NCI-H748 (cell line): ENCODE measurements around the gene GBA3.
A peak's percentile ranks its signal among the peaks of the same experiment; 100 is the strongest.

Source experiments
- DNase-seq: peaks from one replicate; lab custom pipeline; 2025; ENCODE audit not compliant: unreplicated experiment; lab: John Stamatoyannopoulos, UW

Gene GBA3

GRCh38 chr4:22695029-22695428 is 2.3 kb downstream of the GBA3 start:
- no peak for DNase-seq

DNA sequence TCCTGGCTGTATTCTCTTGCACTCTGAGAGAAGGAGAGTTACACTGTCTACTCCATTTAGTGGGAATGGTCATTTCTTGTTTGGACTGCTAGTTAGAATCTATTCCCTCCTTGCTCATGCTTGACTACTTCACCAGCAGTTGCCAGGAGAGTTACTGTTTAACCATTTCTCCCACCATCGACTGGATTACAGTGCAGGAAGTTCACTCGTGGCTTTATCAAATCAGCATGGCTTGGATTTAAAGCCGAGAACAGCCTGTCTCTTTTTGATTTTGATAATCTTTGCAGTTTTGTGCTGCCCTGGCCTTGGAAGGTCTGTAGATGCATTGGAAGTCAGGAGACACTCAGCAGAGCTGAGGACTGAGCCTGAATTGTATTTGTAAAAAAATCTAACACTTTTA is 3.2 kb downstream of the GBA3 start:
- DNase-seq, result no peak

- no peak for DNase-seq
Observed at GRCh38 chr4:22703912-22704311, 11.2 kb downstream of the GBA3 start.

GRCh38 chr4:22707390-22707789 is 14.7 kb downstream of the GBA3 start:
- no peak for DNase-seq

DNA sequence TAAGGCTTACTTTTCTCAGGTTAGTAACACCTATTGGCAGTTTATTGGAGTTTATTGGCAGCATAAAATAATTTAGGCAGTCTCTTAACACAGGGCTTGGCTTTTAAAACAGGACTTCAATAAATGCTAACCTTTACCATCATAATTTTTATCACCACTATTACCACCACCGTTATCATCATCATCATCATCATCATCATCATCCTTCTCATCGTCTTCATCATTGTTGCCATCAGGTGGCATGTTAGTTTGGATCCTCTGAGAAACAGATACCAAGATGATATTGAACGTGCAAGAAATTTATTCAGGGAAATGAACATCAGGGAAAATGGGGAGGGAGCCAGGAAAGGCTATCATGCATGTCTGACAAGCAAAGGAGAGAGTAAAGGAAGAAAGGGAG is 16.2 kb downstream of the GBA3 start:
- no peak for DNase-seq

DNA sequence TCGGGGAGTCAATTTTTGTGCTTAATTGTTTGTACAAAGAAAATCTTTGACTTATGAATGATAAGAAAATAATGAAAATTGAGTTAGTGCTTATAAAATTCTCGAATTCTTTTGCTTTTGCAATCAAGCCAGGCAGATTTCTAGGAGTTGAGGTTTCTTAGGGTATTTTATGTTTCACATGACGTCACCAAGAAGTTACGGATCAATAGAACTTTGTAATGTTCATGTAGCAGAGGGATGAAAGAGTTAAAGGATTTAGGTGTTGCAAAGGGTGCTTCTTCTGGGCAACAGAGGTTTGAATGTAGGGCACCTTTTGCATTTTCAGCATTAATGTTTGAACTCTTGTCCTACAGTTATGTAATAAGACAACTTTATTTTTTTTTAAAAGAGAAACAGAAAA is 19.4 kb downstream of the GBA3 start:
- DNase-seq, result no peak

GRCh38 chr4:22712529-22712928 is 19.8 kb downstream of the GBA3 start:
- no peak for DNase-seq

- DNase-seq, result no peak
Observed at GRCh38 chr4:22713841-22714240, 21.1 kb downstream of the GBA3 start.

DNA sequence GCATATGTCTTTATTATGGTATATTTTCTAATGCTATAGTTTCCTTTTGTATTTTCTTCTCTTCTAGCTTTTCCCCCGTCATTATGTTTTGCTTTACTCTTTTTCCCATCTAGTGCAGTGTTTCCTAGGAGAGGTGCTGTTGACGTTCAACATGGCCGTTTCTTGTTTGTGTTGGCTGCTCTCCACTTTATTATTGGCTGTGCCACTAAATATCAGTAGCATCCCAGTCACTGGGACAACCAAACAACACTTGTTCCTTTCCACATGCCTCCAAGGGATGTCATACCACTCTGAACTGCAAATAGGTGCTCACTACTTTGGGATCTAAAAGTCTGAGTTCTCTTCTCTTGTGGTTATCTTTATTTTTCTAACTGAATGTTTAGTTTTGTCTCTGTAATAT is 26.5 kb downstream of the GBA3 start:
- DNase-seq, result peak; percentile 1

DNA sequence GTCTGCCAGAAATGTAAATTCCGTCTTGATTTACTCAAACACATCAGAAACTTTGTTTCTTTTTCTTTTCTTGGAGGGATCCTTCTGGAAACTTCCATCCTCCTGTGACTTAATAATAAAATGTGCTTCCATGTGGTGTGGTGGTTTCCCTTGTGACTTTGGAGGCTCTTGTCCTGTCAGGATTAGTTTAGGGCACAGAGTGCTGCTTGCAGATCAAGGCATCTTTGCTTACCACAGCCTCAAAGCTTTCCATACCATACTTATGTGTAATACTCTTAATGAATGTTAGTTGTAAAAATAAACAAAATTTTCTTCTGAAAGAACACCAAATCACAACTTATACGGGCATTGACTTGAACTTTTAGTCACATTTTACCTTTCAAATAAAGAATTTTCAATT is 27.4 kb downstream of the GBA3 start:
- DNase-seq, result no peak

- no peak for DNase-seq
Observed at GRCh38 chr4:22721204-22721603, 28.5 kb downstream of the GBA3 start.

GRCh38 chr4:22730021-22730420 is 37.3 kb downstream of the GBA3 start:
- DNase-seq, result no peak

DNA sequence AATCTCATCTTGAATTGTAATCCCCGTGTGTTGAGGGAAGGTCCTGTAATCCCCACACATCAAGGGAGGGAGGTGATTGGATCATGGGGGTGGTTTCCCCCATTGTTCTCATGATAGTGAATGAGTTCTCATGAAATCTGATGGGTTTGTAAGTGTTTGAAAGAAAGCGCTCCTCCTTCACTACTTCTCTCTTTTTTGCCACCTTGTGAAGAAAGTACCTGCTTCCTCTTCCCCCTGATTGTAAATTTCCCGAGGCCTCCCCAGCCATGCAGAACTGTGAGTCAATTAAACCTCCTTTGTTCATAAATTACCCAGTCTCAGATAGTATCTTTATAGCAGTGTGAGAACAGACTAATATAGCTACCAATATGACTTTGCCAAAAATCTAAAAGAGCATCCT is 41.1 kb downstream of the GBA3 start:
- DNase-seq, result no peak

DNA sequence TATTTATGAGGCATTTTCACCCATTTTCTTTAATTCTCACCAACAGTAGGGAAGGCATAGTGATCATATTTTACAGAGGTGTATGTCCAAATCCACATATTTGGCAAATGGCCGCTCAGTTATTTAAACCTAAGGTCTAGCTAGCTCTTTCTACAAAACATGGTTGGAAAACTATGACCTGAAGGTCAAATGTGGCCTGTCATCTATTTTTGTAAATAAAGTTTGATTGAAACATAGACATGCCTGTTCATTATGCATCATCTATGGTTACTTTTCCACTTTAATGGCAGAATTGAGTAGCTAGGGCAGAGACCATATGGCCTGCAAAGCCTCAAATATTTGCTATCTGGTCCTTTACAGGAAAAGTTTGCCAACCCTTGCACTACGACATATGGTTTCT is 44.2 kb downstream of the GBA3 start:
- DNase-seq, result no peak

- no peak for DNase-seq
Observed at GRCh38 chr4:22739968-22740367, 47.2 kb downstream of the GBA3 start.

DNA sequence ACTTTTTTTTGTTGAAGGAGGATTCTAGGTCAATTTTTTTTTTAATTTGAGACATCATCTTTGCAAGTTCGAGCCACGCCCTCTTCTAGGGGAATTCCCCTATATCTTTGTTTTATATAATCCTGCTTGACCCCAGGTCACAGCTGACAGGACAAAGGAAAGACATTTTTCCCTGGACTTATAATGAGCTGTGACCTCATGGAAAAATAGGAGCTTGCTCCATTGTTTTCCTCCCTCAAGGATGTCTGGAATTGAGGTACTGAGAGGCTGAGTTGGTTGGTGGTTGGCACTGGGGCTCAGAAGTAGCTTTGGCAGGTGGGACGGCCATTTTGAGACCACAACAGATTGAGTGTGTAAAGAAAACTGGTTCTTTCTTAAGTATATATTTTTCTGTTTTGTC is 49.0 kb downstream of the GBA3 start:
- DNase-seq, result no peak

GRCh38 chr4:22743290-22743689 is 50.6 kb downstream of the GBA3 start:
- DNase-seq, result no peak

DNA sequence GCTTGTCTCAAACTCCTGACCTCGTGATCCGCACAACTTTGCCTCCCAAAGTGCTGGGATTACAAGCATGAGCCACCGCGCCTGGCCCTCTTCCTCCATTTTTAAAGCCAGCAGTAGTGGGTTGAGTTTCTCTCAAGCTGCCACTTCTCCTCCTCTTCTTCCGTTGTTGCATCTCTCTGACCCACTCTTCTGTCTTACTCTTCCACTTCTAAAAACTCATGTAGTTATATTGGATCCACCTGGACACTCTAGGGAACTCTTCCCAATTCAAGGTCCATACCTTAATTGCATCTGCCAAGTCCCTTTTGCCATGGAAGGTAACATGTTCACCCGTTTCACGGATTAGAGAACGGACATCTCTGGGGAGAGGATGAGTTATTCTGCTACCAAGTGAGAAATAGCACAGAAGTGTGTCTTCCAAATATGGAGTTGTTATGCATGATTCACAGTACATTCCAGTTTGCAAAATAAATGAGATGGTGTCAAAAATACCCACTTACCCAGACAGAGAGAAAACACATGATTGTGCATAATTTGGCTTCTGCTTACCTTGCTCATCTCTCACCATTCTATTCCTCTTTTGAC is 51.8 kb downstream of the GBA3 start:
- DNase-seq, result no peak

DNA sequence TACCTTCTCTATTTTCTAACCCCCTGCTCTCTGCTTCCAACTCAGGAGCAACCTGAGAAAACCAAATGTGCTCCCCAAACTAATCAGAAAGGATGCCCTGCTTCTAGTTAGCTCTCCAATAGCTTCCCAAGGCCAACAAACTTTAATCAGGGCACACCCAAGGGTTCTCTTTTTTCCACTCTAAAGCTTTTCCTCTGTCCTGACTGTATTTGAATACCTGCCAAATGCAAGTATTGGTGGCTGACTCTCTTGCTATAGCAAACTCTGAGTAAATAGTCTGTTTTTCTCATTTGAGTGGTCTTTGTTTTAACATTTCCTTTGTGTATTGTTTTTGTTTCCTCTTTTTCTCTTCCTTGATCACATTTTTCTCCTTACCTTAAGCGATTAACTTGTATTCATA is 52.5 kb downstream of the GBA3 start:
- no peak for DNase-seq

DNA sequence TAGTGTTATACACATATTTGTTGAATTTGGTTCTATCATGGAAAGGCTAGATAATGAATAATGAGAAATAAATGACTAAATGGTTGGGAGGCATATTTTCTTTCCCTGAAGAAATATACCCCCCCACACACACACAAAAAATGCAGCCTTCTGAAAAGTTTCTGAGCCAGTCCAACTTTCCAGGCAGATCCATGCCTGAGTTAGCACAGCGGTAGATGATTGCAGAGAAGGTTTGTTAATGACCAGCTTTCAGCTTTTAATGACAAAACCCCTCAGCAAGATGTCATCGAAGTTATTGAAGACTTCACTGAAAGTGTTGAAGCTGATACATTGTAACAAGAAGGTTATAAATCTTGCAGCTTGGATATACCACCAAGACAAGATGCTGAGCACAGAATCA is 61.4 kb downstream of the GBA3 start:
- no peak for DNase-seq

DNA sequence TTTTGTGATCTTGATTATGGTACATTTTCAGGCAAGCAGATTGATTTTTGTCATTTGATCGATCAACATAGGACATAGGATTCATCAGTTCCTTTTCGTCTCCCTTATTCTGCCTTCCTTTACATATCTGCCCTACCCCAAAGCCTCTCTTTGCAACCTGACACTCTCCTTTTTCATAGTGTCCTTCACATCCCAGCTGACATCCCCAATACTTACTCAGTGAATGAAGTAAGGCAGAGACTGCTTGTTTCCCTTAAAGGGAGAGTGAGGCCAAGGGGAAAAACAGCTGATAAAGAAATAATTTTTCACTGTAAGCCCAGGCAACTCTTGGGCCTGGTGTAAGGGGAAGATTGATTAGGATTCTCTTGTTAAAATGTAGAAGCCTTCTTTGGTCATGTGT is 69.8 kb downstream of the GBA3 start:
- DNase-seq, result no peak

GRCh38 chr4:22764183-22764582 is 71.4 kb downstream of the GBA3 start:
- no peak for DNase-seq

DNA sequence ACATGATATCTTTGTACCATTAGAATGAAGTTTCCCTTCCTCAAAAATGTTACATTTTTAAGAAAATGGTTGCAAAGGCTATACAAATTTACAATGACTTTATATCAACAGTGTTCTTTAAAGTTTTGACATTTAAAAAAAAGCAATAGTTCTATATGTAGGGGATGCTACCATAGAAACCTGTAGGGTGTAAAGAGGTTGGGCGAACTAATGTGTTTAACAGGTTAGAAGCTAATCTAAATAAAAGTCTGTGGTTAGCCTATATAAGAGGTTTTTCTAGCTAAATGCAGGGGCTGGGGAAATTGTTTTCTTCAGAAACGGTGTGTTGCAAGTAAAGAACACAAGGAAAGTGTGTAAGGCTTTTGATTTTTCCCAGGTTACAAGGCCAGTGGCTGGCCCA is 73.3 kb downstream of the GBA3 start:
- no peak for DNase-seq
